Measurements from ENCODE around the gene MINK1.

DNA sequence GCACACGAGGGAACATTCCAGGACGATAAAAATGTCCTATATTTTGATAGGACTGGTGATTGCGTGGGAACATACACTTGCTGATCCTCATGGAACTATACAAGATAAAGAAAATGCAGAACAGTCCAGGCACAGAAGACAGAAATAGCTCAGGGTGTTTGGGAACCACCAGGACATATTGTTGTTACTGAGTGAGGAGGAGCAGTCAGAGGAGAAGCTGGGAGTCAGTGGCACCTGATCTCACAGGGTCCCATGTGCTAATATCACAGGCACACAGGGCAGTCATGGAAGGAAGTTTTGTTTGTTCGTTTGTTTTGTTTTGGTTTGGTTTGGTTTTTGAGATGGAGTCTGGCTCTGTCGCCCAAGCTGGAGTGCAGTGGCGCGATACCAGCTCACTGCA is 20.4 kb upstream of the MINK1 start:
- TF ChIP-seq, protein P1, sequence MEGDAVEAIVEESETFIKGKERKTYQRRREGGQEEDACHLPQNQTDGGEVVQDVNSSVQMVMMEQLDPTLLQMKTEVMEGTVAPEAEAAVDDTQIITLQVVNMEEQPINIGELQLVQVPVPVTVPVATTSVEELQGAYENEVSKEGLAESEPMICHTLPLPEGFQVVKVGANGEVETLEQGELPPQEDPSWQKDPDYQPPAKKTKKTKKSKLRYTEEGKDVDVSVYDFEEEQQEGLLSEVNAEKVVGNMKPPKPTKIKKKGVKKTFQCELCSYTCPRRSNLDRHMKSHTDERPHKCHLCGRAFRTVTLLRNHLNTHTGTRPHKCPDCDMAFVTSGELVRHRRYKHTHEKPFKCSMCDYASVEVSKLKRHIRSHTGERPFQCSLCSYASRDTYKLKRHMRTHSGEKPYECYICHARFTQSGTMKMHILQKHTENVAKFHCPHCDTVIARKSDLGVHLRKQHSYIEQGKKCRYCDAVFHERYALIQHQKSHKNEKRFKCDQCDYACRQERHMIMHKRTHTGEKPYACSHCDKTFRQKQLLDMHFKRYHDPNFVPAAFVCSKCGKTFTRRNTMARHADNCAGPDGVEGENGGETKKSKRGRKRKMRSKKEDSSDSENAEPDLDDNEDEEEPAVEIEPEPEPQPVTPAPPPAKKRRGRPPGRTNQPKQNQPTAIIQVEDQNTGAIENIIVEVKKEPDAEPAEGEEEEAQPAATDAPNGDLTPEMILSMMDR (IDR thresholded peaks at IDR 0.05 in 2 of 3, conservative IDR thresholded peaks at IDR 0.05 in 1 of 3; ENCODE audit: control insufficient read depth in 2 of 3, extremely low read depth in 1 of 3, insufficient read depth in 1 of 3, low read depth in 3 of 3, low read length in 3 of 3), result no peak
- TF ChIP-seq NFIC (IDR thresholded peaks at IDR 0.05; ENCODE audit: low read depth, low read length), result no peak
- no peak for TF ChIP-seq POLR2A (IDR thresholded peaks at IDR 0.05; ENCODE audit: low read depth, low read length)
- TF ChIP-seq, protein P2, sequence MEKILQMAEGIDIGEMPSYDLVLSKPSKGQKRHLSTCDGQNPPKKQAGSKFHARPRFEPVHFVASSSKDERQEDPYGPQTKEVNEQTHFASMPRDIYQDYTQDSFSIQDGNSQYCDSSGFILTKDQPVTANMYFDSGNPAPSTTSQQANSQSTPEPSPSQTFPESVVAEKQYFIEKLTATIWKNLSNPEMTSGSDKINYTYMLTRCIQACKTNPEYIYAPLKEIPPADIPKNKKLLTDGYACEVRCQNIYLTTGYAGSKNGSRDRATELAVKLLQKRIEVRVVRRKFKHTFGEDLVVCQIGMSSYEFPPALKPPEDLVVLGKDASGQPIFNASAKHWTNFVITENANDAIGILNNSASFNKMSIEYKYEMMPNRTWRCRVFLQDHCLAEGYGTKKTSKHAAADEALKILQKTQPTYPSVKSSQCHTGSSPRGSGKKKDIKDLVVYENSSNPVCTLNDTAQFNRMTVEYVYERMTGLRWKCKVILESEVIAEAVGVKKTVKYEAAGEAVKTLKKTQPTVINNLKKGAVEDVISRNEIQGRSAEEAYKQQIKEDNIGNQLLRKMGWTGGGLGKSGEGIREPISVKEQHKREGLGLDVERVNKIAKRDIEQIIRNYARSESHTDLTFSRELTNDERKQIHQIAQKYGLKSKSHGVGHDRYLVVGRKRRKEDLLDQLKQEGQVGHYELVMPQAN (conservative IDR thresholded peaks at IDR 0.05), result no peak
- no peak for TF ChIP-seq CBFB (IDR thresholded peaks at IDR 0.05; ENCODE audit: low read depth)
- TF ChIP-seq MXI1 (IDR thresholded peaks at IDR 0.05; ENCODE audit: low read depth, low read length), result no peak
- no peak for TF ChIP-seq ZNF384 (IDR thresholded peaks at IDR 0.05; ENCODE audit: borderline replicate concordance, low read depth, low read length)
- TF ChIP-seq, protein P3, sequence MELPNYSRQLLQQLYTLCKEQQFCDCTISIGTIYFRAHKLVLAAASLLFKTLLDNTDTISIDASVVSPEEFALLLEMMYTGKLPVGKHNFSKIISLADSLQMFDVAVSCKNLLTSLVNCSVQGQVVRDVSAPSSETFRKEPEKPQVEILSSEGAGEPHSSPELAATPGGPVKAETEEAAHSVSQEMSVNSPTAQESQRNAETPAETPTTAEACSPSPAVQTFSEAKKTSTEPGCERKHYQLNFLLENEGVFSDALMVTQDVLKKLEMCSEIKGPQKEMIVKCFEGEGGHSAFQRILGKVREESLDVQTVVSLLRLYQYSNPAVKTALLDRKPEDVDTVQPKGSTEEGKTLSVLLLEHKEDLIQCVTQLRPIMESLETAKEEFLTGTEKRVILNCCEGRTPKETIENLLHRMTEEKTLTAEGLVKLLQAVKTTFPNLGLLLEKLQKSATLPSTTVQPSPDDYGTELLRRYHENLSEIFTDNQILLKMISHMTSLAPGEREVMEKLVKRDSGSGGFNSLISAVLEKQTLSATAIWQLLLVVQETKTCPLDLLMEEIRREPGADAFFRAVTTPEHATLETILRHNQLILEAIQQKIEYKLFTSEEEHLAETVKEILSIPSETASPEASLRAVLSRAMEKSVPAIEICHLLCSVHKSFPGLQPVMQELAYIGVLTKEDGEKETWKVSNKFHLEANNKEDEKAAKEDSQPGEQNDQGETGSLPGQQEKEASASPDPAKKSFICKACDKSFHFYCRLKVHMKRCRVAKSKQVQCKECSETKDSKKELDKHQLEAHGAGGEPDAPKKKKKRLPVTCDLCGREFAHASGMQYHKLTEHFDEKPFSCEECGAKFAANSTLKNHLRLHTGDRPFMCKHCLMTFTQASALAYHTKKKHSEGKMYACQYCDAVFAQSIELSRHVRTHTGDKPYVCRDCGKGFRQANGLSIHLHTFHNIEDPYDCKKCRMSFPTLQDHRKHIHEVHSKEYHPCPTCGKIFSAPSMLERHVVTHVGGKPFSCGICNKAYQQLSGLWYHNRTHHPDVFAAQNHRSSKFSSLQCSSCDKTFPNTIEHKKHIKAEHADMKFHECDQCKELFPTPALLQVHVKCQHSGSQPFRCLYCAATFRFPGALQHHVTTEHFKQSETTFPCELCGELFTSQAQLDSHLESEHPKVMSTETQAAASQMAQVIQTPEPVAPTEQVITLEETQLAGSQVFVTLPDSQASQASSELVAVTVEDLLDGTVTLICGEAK (IDR thresholded peaks at IDR 0.05; ENCODE audit: borderline replicate concordance), result no peak
- no peak for TF ChIP-seq EZH2 (IDR thresholded peaks at IDR 0.05; ENCODE audit: borderline replicate concordance, control insufficient read depth, low read depth, low read length)
- TF ChIP-seq, protein P4, sequence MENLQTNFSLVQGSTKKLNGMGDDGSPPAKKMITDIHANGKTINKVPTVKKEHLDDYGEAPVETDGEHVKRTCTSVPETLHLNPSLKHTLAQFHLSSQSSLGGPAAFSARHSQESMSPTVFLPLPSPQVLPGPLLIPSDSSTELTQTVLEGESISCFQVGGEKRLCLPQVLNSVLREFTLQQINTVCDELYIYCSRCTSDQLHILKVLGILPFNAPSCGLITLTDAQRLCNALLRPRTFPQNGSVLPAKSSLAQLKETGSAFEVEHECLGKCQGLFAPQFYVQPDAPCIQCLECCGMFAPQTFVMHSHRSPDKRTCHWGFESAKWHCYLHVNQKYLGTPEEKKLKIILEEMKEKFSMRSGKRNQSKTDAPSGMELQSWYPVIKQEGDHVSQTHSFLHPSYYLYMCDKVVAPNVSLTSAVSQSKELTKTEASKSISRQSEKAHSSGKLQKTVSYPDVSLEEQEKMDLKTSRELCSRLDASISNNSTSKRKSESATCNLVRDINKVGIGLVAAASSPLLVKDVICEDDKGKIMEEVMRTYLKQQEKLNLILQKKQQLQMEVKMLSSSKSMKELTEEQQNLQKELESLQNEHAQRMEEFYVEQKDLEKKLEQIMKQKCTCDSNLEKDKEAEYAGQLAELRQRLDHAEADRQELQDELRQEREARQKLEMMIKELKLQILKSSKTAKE (IDR thresholded peaks at IDR 0.05; ENCODE audit: low read depth, poor library complexity, severe bottlenecking), result no peak
